B cell (primary cell): ENCODE data around the gene XYLT2.

Experiments
- CTCF ChIP-seq: fragments of 200-600 bp; IDR thresholded peaks from one replicate; pipeline ENCODE4 v1.8.0; 2022; ENCODE audit warnings: antibody characterized with exemption, mild to moderate bottlenecking
- EZH2 ChIP-seq: IDR thresholded peaks from 2 replicates; pipeline ENCODE4 v1.6.1; 2012; ENCODE audit warnings: borderline replicate concordance, low read depth, mild to moderate bottlenecking, moderate library complexity, low read length; ENCODE audit not compliant: insufficient read depth, poor library complexity, severe bottlenecking

GRCh38 chr17:50353600-50354195, 7.8 kb downstream of the XYLT2 start:
- no peak for TF ChIP-seq CTCF
- TF ChIP-seq EZH2, result no peak
